Measurements from ENCODE around the gene RELN.
A peak's percentile ranks its signal among the peaks of the same experiment; 100 is the strongest.

RELN gene

DNA sequence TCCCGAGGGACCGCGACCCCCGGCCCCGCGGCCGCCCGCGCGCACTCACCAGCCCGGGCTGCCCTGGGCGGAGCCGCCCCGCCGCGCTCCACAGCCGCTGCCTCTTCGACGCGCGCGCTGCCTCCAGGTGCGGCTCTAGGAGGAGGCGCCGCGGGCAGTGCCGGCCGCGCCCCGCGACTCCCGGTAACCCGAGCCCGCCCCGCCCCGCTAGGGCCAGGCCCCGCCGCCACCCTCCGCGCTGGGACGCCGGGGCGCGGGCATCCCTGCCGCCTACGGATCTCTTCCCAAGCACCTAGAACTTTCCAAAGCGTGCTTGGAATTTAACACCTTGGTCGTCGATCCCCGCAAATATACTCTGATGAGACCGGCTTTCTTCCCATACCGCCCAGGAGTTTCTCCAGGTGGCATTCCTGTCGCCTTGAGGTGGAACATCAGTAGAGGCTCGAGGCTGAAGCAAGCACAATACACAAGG is 543.4 kb downstream of the RELN start, which contains the start of gene SLC26A5:
SLC26A5 (minus strand) TSS at position 159 of the 472 bp plus-strand sequence. CDS start 24,693 bp downstream, outside the sequence.
- DNase-seq: peak; percentile 35

DNA sequence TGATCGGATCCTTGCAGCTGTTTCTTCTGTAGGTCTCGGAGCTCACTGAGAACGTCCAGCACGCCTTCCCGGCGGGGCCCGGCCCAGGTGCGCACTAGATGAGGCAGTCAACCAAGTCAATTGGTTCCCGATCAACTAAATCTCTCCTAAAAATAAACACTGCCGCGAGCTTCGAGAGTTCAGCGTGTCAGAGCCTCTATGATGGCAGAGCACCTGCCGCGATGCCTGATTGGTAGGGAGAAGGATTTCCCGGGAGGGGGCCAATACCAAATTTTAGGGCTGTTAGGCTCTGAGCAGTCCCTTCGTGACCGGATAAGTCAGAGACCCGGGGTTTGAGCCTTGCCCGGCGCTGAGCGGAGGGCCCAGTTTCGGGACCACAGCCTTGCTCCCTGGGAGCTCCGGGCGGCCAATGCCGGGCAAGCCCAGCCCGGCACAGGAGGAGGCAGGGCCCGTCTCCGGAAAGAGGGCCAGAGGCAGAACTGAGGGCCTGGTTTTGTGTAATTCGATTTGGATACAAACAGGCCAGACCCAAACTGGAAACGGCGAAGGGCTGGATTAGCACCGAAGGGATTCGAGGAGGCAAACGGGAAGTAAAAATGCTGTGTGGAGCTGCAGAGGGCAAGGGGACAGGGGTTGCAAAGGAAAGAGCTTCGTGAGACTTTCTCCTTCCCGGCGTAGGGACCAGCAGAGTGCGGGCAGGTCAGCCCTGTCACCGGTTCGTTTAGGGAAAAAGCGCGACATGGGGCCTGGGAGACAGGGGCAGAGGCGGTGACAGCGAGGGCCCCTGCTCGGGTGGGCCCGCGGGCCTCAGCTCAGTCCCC is 544.0 kb downstream of the RELN start:
- peak; percentile 52 for DNase-seq

- no peak for DNase-seq
These were observed 549.8 kb downstream of the RELN start for GRCh38 chr7:103439661-103440060.

- DNase-seq: no peak
These were observed 551.8 kb downstream of the RELN start for GRCh38 chr7:103437623-103438022.

DNA sequence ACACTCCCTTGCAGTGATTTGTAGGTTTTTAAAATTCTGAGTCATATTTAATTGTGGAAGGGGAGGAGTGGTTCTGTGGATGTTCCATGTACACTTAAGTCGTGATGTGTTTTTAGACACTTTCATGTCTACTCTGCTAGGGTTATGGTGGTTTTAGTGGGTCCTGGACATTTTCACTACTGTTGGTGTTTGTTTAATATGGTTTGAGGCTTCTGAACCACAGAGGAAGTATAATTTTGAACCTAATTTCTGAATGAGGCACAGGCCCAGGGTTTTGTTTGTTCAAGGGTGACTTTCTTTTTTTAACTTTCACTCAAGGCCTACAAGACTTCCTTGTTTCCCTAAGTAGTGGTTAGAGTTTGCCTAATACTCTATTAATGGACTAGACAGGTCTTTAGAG is 556.7 kb downstream of the RELN start:
- DNase-seq: no peak

DNA sequence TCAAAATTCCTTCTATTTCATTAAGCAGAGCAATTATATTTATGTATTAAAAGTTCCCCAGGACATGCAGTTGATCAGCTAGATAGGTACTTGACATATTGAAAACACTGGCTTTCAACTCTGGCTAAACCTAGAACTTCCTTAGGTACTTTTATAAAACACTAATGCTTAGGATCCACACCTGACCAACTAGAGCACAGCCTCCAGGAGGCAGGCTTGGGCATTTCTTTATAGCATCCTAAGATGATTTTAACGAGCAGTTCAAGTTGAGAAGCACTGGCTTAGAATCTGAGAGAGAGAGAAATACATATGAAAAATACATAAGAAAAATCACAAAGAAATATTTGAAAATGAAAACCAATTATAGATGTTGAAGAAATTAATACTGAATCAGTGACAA is 564.3 kb downstream of the RELN start:
- DNase-seq: no peak

GRCh38 chr7:103423467-103424179 is 565.8 kb downstream of the RELN start:
- no peak for DNase-seq

Measured in DMS79 treated with DMSO at 0.1 percent for 48 hours (cell line).